NCI-H774 (cell line): ENCODE measurements around the gene GIPC3.

ENCODE experiments used
- DNase-seq: peaks from one replicate; lab custom pipeline; 2025; lab: John Stamatoyannopoulos, UW

Gene GIPC3

DNA sequence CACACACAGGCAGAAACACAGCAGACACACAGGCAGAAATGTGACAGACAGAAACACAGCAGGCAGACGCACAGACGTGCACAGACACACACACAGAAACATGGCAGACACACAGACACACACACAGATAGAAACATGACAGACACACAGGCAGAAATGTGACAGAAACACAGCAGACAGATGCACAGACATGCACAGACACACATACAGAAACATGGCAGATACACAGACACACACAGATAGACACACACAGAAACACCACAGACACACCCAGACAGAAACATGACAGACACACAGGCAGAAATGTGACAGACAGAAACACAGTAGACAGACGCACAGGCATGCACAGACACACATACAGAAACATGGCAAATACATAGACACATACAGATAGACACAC is 20.1 kb downstream of the GIPC3 start:
- no peak for DNase-seq

DNA sequence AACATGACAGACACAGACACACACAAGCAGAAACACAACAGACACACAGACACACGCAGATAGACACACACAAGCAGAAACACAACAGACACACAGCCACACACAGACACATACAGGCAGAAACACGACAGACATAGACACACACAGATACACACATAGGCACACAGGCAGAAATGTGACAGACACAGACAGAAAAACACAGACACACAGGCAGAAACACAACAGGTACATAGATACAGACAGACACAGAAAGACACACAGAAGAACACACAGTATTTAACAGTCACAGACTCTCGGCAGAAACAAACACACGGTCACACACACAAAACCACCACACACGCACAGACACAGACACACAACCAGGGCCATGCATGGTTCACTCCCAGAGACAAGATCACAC is 20.5 kb downstream of the GIPC3 start:
- DNase-seq, result no peak

DNA sequence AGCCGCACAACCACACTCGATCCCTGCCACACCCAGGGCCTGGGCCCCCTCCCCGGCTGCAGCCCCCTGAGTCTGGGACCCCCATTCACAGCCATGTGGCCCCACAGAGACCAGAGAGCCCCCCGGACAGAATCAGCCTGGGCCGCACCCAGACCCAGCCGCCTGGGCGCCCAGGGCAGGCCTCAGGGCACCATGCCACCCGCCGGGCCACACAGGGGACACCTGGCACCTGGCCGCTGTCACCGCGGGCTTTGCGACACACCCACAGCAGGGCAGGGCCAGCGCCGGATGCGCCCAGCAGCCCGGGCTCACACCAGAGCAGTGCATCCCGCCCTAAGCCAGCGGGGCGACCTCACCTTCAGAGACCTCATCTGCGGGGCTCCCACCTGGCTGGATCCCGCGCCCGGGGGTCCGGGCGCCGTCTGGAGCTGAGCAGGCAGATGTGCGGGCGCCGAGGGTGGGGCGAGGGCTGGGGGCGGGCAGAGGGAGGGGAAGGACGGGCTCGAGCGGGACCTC is 21.0 kb downstream of the GIPC3 start:
- peak; percentile 38 for DNase-seq

DNA sequence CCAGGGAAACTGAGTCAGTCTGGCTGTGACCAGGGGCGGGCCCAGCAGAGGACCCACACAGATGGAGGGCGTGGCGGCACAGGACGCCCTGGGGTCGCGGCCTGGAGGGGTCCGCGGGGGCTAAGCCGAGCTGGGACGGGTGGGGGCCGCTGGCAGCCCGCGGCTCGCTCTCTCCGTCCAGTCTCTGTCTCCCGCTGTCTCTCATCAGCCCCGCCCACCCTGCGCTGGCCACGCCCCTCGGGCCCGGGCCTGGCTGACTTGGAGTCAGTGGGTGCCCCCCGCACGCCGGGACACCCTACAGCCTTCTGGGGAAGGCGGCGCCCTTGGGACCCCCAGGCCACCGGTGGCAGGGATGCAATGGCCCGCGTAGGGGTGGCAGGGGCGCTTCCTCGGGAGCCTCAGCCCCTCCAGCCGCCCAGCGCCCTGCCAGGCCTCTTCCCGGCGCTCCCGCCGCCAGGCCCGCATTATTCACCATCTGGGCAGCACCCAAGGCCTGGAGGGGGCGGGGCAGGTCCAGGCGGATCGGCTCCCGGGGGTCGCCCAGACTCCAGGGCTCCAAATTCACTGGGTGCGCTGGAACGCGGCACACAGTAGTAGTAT is 21.5 kb downstream of the GIPC3 start, which contains the start of gene TBXA2R:
Gene TBXA2R, minus strand, starts transcription at position 186 of the 600 bp plus-strand sequence. CDS start 6,241 bp downstream, outside the sequence.
- DNase-seq, result peak; percentile 14

DNA sequence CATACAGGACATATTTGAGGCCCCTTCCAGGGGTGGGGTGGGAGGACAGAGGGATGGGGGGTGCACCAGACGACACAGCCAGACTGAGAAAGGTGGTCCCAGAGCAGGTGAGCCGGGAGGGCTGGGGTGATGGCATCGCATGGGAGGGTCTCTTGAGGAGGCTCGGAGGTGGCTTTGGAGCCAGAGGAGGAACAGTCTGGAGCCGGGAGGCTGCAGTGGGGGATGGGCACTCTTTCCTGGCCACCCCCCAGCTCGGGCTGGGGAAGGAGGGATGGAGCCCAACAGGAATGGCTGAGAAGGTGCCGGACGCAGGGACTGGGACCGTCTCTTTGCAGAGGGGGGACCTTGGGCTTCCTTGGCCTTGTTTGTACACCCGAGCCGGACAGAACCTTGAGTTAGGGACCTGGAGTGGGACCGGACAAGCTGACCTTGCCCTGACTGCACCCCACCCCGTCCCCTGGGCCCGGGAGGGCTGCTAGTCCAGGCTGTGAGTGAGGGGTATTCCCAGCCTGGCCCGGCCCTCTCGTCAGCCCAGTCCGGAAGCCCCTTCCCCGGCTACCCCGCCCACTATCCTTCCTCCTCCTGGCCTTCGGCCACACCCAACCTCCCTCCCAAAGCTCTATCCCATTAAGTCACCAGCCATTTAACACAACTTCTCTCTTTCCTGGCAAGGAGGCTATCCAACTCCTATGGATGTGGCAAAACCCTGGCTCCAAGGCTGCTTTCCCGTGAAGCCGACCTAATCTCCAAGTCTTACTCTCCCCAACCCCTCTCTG is 22.2 kb downstream of the GIPC3 start:
- no peak for DNase-seq

DNA sequence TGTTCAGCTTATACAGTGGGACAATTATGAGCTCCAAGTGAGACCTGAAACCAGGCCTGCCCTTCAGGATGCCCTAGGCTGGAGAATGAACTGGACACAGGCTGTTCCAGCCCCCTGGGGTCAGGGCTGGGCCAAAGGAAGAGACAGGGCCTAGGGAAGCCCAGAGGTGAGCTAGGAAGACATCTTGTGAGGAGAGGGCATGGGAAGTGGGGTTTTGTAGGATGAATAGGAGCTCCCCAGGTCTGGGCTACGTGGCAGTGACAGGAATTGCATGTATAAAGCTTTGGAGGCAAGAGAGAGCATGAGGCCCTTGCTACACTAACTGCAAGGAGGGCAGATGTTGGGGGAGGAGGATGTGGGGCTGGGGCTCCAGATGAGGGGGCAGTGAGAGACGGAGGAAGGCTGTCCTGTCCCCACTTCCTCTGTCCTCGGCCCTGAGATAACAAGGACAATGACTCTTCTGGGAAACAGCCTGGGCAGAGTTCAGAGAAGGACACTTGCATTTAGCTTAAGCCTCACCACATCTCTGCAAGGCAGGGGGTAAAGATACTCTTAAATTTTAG is 22.9 kb downstream of the GIPC3 start:
- no peak for DNase-seq

DNA sequence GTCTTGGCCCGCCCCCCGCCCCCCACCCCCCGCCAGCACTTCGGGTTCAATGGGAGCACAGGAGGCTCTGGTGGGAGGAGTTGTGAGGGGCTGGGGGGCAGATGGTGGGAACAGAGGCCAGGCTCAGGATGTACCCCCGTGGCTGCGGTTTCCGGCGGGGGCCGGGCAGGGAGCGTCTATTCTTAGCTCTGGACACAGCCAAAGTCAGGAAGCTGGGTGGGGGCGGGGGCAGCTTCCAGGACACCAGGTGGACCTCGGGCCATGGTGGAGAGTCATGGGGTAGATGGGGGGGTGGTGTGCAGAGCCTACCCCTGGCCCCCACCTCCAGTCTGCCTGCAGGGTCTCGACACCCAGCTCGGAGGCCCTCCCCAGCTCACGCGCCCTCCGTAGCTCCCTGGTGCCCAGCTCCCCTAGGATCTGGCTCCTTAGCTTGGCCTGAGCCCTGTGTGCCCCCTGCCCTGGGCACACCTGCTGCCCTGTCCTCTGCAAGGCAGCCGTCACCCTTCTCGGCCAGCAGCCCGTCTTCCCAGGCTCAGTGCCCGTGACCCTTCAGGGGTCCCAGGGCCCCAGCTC is 23.6 kb downstream of the GIPC3 start:
- DNase-seq, result no peak

DNA sequence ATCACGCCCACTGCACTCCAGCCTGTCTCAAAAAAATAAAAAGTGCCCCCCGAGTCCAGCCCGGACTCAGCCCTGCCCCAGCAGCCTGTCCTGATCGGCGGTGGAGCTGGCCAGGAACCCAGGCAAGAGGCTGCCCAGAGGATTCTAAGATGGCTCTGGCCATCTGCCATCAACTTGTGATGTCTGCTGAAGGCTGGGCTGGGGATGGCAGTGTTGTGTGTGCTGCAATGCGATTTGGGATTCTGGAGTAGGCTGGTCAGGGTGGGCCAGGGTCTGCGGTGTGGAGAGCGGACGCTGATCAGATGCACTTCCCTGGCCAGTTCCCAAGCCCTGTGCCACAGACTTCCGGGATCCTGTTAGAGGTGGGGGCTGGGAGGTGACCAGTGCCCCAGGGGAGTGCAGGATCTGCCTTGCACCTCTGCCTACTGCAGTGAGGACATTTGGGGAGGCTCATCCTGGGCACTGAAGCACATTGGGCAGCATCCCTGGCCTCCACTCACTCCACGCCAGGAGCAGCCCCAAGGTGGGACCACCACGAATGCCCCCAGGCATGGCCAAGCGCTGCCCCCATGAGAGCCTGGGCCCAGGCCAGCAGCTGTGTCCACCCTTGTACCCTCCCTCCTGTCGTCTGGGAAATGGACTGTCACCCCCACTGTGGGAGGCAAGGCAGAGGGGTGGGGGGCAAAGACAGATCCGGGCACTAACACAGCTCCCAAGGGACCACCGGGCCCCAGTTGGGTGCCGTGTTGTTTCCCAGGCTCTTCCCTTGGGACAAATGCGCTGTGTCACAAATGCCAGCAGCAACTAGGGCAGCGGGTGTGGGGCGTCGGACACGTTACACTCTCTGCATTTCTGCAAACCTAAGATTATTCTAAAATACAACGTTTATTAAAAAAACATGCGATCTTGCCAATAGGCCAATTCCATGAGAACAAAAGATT is 24.8 kb downstream of the GIPC3 start:
- DNase-seq, result no peak

DNA sequence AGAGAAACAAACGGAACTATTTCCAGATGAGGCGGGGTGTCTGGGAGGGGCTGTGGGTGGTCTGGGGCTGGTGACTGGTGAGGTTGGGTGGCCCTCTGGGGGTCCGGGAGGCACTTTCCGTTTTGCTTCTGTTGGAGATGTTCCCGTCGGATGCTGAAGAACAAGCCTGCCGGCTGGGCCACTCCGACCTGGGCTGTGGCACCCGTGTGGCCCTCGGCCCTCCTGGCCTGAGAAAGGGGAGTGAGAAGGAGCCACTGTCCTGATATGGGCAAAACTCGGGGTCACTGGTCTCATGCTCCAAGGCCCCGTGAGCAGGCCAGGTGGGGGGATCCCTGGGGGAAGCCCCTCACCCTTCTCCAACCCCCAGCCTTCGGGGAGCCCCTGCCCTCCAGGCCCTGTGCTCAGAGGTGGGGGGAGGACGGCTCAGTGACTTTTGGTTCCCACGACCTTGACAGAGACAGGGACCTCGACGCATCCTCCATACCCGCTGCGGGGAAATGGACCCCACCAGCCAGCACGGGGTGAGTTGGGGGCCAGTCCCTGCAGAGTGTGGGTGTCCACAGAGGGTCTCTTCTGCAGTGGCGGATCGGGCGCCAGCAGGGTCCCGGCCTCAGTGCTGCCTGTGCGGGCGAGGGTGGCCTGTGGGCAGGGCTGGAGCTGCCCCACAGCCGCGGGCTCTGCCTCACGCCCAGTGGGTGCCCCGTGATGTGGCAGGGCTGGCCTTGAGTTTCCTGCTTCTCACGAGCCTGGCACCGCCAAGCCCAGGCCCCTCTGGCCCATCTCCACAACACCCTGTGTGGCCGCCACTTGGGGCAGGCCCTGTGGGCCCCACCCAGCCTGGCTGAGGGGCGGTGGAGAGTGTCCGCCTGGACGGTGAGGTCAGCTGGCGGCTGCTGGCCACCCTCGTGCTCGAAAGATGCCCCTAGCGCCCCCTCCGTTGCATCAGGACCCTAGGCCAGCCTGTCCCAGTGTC is 25.8 kb downstream of the GIPC3 start:
- DNase-seq, result no peak

DNA sequence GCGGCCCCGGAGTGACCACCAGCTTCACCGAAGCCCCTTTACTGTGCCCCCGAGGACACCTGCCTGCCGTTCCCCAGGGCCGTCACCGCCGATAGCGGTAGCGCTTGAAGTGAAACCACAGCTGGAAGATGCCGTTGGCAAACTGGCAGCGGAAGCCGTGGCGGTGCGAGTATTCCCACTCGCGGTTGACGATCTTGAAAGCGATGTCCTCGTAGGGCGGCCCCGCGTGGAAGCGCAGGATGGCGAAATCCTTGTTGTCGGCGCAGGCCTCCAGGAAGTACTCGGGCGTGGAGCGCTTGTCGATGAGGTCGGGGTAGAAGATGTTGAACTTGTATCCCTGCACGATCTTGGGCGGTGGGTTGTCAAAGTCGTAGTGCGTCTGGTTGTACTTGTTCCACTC is 26.6 kb downstream of the GIPC3 start:
- no peak for DNase-seq

DNA sequence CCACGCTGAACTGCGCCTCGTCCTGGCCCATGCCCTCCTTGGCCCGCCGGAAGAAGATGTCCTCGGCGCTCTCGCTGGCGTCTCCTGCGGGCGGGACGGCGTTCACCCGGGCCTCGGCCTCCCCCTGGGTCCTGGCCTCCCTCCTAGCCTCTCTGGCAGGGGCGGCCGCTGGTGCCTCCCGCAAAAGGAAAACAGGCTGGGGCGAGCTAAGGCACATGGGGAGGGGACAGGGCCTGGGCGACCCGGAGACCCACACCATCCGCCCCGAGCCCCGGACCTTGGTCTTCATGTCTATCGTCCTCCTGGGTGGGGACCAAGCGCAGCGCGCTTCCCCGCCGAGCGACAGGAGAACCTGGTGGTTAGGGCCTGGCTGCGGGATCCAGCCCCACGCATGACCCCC is 27.1 kb downstream of the GIPC3 start:
- DNase-seq, result no peak

DNA sequence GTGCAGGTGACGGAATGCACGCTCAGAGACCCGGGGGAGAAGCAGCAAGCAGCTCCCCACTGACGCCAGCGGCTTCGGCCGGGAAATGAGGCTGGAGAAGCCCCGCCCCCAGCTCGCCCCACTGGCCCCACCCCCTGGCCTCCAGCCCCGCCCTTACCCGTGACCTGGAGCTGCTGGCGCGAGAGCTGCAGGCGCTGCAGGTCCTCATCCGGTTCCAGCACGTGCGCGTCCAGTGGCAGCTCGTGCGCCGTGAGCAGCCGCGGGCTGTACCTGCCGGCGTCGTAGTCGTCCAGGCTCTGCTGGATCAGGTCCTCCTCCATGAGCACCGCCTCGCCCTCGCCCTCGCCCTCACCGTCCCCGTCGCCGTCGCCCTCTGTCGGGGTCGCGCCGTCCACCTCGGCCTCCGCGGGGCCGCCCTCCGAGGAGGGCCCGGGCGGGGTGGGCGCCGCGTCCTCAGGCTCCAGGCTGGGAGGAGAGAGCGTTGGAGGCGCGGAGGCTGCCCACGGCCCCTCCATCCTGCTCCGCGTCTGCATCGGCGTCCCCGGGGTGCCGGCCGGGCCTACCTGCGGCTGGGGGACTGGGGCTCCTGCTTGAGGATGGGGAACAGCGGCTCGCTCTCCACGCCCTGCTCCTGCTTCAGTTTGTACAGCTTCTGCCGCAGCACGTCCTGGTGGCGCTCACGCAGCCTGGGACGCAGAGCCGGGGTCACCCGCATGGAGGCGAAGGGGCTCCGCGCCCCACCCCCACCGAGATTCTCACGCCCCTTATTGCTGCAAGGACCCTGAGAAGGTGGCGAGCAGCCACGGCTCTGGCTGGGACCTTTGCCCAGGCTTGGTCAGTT is 27.8 kb downstream of the GIPC3 start:
- DNase-seq, result no peak

DNA sequence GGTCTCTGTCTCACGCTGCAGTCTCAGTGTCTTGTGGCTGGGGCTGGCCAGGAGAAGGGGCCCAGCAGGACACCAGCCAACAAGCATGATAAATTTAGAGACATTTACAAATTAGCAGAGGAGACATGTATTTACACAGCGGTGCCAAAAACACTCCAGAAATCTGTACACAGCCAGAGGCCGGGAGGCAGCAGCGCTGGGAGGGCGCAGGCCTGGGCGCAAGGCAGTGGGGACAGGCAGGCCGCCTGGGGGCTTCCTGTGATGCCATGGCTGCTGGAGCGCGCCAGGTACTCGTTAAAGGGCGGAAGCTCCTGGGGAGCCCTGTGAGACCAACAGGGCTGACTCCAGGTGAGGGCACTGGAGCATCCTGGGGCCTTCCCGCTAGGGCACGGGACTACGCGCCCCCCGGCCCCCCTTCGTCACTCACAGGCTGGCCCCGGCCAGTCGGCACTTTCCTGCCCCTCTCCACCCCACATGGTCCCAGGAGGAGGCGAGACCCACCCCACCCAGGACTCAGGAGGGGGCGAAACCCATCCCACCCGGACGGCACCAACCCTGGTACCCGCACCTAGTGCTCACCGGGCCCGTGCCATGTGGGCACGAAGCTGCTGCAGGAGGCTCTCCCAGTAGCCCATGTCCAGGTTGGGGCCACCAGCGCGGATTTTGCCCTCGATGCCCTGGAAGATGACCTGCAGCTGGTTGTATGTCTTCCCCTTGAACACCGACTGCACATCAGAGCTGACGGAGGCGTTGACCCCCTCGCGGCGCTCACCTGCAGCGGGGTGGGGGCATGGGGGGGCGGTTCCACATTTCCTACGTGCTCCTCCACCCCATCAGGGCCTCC is 28.8 kb downstream of the GIPC3 start:
- DNase-seq, result no peak

DNA sequence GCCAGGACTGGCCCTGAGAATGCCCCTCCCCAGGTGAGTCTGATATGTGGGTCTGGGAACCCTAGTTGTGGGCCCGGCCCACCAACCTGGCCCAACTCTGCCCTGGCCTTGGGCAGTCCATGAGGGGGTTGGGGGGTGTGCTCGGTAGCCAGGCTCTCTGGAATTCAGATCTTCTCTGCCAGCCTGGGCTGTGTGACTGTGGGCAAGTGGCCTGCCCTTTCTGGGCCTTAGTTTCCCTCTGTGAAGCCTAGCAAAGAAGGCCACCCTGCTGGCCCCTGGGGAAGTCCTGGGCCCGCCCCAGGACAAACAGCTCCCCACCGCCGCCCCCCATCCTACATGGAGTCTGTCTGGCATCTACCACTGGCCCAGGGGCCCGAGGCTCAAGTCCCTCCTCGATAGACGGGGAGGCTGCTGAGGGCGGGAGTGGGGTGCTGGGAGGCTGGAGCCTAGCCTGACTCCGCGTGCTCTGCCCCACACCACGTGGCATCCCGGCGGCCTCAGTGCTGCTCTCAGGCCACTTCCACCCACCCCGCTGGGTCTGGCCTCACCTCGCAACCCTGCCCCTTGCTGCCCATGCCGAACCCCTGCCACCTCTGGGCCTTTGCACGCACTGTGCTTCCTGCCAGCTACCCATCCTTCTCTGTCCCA is 29.7 kb downstream of the GIPC3 start:
- DNase-seq, result no peak

DNA sequence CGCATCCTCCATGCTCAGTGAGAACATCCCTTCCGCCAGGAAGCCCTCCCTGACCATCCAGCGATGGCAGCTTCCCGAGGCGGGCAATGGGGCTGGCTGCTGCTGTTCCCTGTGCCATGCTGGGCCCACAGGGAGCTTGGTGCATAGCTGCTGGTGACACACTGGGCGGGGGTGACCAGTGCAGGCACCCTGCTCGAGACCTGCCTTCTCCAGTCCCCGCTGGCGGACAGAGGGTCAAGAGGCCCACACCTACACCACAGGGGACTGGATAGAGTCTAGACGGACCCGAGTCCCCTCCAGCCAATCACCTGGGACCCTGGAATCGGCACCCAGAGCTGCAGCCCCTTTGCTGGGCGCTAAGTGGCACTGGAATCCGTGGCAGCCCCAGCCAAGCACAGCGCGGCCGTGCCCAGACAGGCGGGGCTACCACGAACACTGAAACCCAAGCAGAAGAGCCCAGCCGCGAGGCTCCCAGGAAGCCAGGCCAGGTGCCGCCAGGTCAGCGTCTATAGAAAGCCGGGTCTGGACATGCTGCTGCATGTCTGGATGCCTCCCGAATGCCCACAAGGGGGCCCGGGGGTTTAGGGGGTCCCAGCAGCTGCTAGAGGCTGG is 30.4 kb downstream of the GIPC3 start:
- no peak for DNase-seq

DNA sequence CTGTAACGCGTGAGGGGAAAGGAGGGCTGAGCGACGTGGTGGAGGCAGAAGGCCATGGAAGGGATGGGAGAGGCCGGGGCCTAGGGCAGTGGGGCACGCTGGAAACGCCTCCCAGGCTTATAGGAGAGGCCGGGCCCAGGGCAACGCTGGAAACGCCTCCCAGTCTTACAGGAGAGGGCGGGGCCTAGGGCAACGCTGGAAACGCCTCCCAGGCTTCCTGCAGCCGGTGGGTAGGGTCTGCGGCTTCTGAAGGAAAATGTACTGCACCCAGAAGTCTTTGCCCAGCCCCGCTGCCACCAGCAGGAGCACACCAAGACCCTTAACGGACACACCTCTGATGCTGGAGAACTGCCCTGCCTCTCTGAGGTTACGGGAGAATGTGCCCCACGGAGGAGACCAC is 32.2 kb downstream of the GIPC3 start:
- DNase-seq, result no peak

DNA sequence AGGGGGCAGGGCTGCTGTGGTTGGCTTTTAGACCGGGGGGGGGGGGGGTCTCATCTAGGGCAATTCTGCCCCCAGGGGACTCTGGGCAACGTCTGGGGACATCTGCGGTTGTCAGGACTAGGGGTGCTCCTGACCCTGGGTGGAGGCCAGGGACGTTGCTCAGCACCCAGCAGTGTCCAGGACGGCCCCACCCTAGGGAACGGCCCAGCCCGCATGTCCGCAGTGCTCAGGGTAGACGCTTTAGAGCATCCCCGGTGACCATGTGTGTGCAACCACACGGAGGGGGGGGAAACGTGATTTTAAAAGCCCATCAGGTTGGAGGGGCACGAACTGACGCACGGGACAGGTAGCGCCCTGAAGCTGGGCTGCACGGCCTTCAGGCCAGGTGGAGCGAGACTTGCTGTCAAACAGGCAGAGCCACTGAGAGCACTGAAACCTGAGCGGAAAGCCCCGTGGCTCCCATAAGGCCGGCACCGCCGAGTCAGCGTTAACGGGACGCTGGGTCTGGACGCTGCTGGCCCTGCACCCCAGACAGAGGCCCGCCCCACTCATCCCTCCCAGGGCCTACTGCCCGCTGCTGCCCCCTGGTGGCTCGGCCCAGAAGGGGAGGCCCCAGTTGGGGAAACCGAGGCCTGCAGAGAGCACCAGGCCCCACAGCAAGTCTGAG is 33.0 kb downstream of the GIPC3 start:
- DNase-seq, result no peak
